Kidney (tissue), 14 donors: ENCODE data around the gene SBNO2. TPM values are rescaled to one million over a fixed set of nuclear protein-coding genes. Genes with fewer than 3 reads are reported as not detected.
A peak's percentile ranks its signal among the peaks of the same experiment; 100 is the strongest.

Experiments
- DNase-seq, 5 donors: peaks; one replicate each; pipeline ENCODE4 v3.0.0-alpha.2; 2013 to 2020
- FAIRE-seq: peaks from 2 replicates; lab custom pipeline; 2012; peaks lifted over from hg19 to GRCh38; lab: Jason Lieb, UNC
- H3K27ac ChIP-seq, 2 donors: one replicate each; pipeline ENCODE4 v1.7.0; 2013; ENCODE audit warnings: low read depth in 2 of 2, low read length in 2 of 2, inconsistent platforms in 1 of 2
- H3K27me3 ChIP-seq: one replicate; pipeline ENCODE4 v1.7.1; 2013; ENCODE audit warnings: low read length, inconsistent platforms; ENCODE audit not compliant: control insufficient read depth, insufficient read depth
- H3K36me3 ChIP-seq, 3 donors: one replicate each; pipeline versions ENCODE4 v1.7.0 to v1.7.1; 2013; ENCODE audit warnings: low read length in 3 of 3, control low read depth in 1 of 3, inconsistent platforms in 1 of 3; ENCODE audit not compliant: insufficient read depth in 3 of 3, control insufficient read depth in 2 of 3
- H3K4me1 ChIP-seq, 3 donors: one replicate each; pipeline versions ENCODE4 v1.7.0 to v1.7.1; 2013; ENCODE audit warnings: low read length in 3 of 3, inconsistent platforms in 1 of 3, low read depth in 1 of 3; ENCODE audit not compliant: control insufficient read depth in 2 of 3, insufficient read depth in 2 of 3
- H3K4me3 ChIP-seq, 3 donors: one replicate each; pipeline versions ENCODE4 v1.7.0 to v1.8.1; 2013; ENCODE audit warnings: low read length in 3 of 3, control low read depth in 1 of 3, inconsistent platforms in 1 of 3
- H3K9ac ChIP-seq, 3 donors: one replicate each; pipeline versions ENCODE4 v1.7.0 to v1.7.1; 2013; ENCODE audit warnings: low read length in 3 of 3, control low read depth in 1 of 3, inconsistent platforms in 1 of 3
- H3K9me3 ChIP-seq, 3 donors: one replicate each; pipeline versions ENCODE4 v1.7.0 to v1.7.1; 2013; ENCODE audit warnings: low read length in 3 of 3, control low read depth in 1 of 3, inconsistent platforms in 1 of 3; ENCODE audit not compliant: control insufficient read depth in 2 of 3, insufficient read depth in 1 of 3
- CTCF ChIP-seq: IDR thresholded peaks from 3 replicates; pipeline ENCODE4 v1.5.1; 2012; ENCODE audit warnings: mild to moderate bottlenecking, moderate library complexity, borderline replicate concordance; ENCODE audit not compliant: insufficient read depth; ENCODE audit errors: extremely low read depth
- intact Hi-C: fragments of 100-400 bp; cut with DNase I; formaldehyde crosslinking; loops from one replicate; pipeline ENCODE4 v1.11.1; 2022
- polyA plus RNA-seq: library from polyadenylated mRNA; stranded (reverse); fragments of 350-450 nt; fragmentation: Illumina TruSeq; extraction: RNeasy Lipid Tissue Mini Kit (QIAGEN cat#74804); gene quantifications from one replicate; pipeline ENCODE4 v1.2.3, GENCODE V29; 2014; ENCODE audit warnings: low read depth, low replicate concordance; ENCODE audit not compliant: insufficient read depth
- total RNA-seq: library from RNA; stranded (reverse); fragmentation: NEBNext Ultra II Directional; extraction: Animal tissue kit (Norgen Biotek cat#: 25700); gene quantifications from one replicate; pipeline ENCODE4 v1.2.1, GENCODE V29; 2021
- donor health status: control.
- donor health status: control.
- donor health status: control.
- donor health status: control.
- donor health status: control.
- donor health status: DM: yes; HTN: yes; CAD: no.
- donor health status: Normal renal cell carcinoma (clear cell type).

SBNO2 gene
- total and polyA plus RNA-seq, 2 donors from 2014 or later, result 12.2 to 156 TPM

- peaks cover 0 to 10% (median 2%) of the 10 kb centered on the region in 3 donors for H3K36me3 ChIP-seq
- no peak for TF ChIP-seq CTCF
- H3K9me3 ChIP-seq, result no peaks in the 10 kb centered on the region
- no peaks in the 10 kb centered on the region for H3K27me3 ChIP-seq
- FAIRE-seq (no peak), DNase-seq (no peak)
- intact Hi-C loops, result no loop called here
- no peak overlapping the region for H3K4me3 ChIP-seq
- no peak overlapping the region for H3K27ac ChIP-seq
- no peak overlapping the region for H3K9ac ChIP-seq
- peaks cover 0 to 26% (median 21%) of the 10 kb centered on the region in 3 donors for H3K4me1 ChIP-seq
Observed at GRCh38 chr19:1105873-1106840, 67.9 kb downstream of the SBNO2 start.

- H3K9ac ChIP-seq, result peak overlapping the region; percentile 22 to 84 (median 63)
- H3K27ac ChIP-seq, result peak overlapping the region; percentile 87 to 95
- peaks cover 0 to 10% (median 2%) of the 10 kb centered on the region in 3 donors for H3K36me3 ChIP-seq
- no peaks in the 10 kb centered on the region for H3K27me3 ChIP-seq
- FAIRE-seq, result no peak
- peaks cover 0 to 26% (median 22%) of the 10 kb centered on the region in 3 donors for H3K4me1 ChIP-seq
- intact Hi-C loops, result no loop called here
- TF ChIP-seq CTCF, result no peak
- H3K4me3 ChIP-seq, result peak overlapping the region; percentile 53 to 74 (median 65)
- peak in 4 of 5 donors; percentile 48 to 74 (median 67) for DNase-seq
- H3K9me3 ChIP-seq, result no peaks in the 10 kb centered on the region
Observed at GRCh38 chr19:1105008-1105872, 68.8 kb downstream of the SBNO2 start.

GRCh38 chr19:1104311-1105007 lies 69.6 kb downstream of the SBNO2 start:
- H3K4me3 ChIP-seq, result peak overlapping the region; percentile 53 to 74 (median 65)
- peak overlapping the region; percentile 95 to 99 for H3K27ac ChIP-seq
- no peak for TF ChIP-seq CTCF
- DNase-seq (peak; percentile 76 to 93 (median 90)), FAIRE-seq (no peak)
- H3K36me3 ChIP-seq, result peaks cover 0 to 10% (median 2%) of the 10 kb centered on the region in 3 donors
- H3K9ac ChIP-seq, result peak overlapping the region in 2 of 3 donors; percentile 63 to 85
- intact Hi-C loops, result no loop called here
- no peaks in the 10 kb centered on the region for H3K27me3 ChIP-seq
- H3K9me3 ChIP-seq, result no peaks in the 10 kb centered on the region
- peaks cover 0 to 26% (median 22%) of the 10 kb centered on the region in 3 donors for H3K4me1 ChIP-seq
